GM12878 (cell line): ENCODE results near the gene MDC1. TPM values are rescaled to one million over a fixed set of nuclear protein-coding genes. Genes with fewer than 3 reads are reported as not detected.

Source experiments
- ATAC-seq: fragments of 200-7000 bp; cut with Tn5 transposase; 3 replicates; pipeline ENCODE4 v1.9.1; 2020; ENCODE audit warnings: mild to moderate bottlenecking, moderate library complexity
- BruUV-seq: library from RNA; stranded (reverse); fragments of 400-500 nt; replicated peaks from 2 replicates; lab custom pipeline; 2021; lab: Mats Ljungman, UMichigan
- CTCF ChIA-PET: fragments of 300-600 bp; sonication (Branson Sonifier 250); formaldehyde crosslinking; extraction: SDS; loops from one replicate; lab custom pipeline; 2021; ENCODE audit warnings: inconsistent platforms; lab: Yijun Ruan, JAX
- POLR2A ChIA-PET: fragments of 350-600 bp; formaldehyde crosslinking; extraction: SDS; loops from one replicate; lab custom pipeline; 2021; ENCODE audit warnings: inconsistent platforms; lab: Charles Lee
- RAD21 ChIA-PET: fragments of 300-600 bp; sonication (Branson Sonifier 250); formaldehyde crosslinking; loops from one replicate; lab custom pipeline; 2023; ENCODE audit warnings: antibody characterized with exemption; ENCODE audit not compliant: unreplicated experiment; lab: Charles Lee
- SMC1A ChIA-PET: fragments of 300-600 bp; sonication (Branson Sonifier 250); formaldehyde crosslinking; loops from one replicate; lab custom pipeline; 2023; ENCODE audit not compliant: unreplicated experiment, uncharacterized antibody; lab: Charles Lee
- DNase-seq: peaks from one replicate; pipeline ENCODE4 v3.0.0-alpha.2; 2011; ENCODE audit warnings: low read depth, low spot score
- FAIRE-seq: peaks from 3 replicates; lab custom pipeline; 2011; peaks lifted over from hg19 to GRCh38; lab: Jason Lieb, UNC
- H2AFZ ChIP-seq: 2 replicates; pipeline ENCODE4 v1.6.0; 2011; ENCODE audit warnings: low read depth, low read length, control low read depth; ENCODE audit not compliant: control insufficient read depth
- H3K27ac ChIP-seq: 2 replicates; pipeline ENCODE4 v1.5.1; 2011; ENCODE audit warnings: control low read depth; ENCODE audit not compliant: control insufficient read depth, insufficient read depth
- H3K27me3 ChIP-seq, 2 experiments: replicated peaks in 1 of 2; 2 replicates each; pipeline versions ENCODE4 v1.6.0 to v1.6.1; 2011; ENCODE audit warnings: low read length in 1 of 2; ENCODE audit not compliant: control insufficient read depth in 2 of 2, insufficient read depth in 2 of 2
- H3K36me3 ChIP-seq, 2 experiments: 2 replicates each; pipeline ENCODE4 v1.5.1; 2011; ENCODE audit warnings: low read length in 1 of 2; ENCODE audit not compliant: control insufficient read depth in 2 of 2, insufficient read depth in 2 of 2
- H3K4me1 ChIP-seq: 2 replicates; pipeline ENCODE4 v1.6.1; 2011; ENCODE audit warnings: mild to moderate bottlenecking, low read length, moderate library complexity, mixed read lengths; ENCODE audit not compliant: control insufficient read depth, insufficient read depth
- H3K4me2 ChIP-seq: 2 replicates; pipeline ENCODE4 v1.6.0; 2011; ENCODE audit warnings: control low read depth; ENCODE audit not compliant: control insufficient read depth, insufficient read depth
- H3K4me3 ChIP-seq: fragments of 200-600 bp; sonication (generic); 2 replicates; pipeline ENCODE4 v1.5.1; 2016
- H3K79me2 ChIP-seq: 2 replicates; pipeline ENCODE4 v1.6.0; 2011; ENCODE audit warnings: low read length; ENCODE audit not compliant: control insufficient read depth, insufficient read depth
- H3K9ac ChIP-seq: 2 replicates; pipeline ENCODE4 v1.8.0; 2011; ENCODE audit warnings: low read length, control low read depth, mixed read lengths; ENCODE audit not compliant: control insufficient read depth, insufficient read depth
- H3K9me3 ChIP-seq: replicated peaks from 3 replicates; pipeline ENCODE4 v1.5.1; 2011; ENCODE audit warnings: mild to moderate bottlenecking, low read length; ENCODE audit not compliant: control insufficient read depth, insufficient read depth
- H4K20me1 ChIP-seq: 2 replicates; pipeline ENCODE4 v1.6.0; 2011; ENCODE audit not compliant: control insufficient read depth, insufficient read depth
- E2F8 ChIP-seq: fragments of 450-650 bp; IDR thresholded peaks from 2 replicates; pipeline ENCODE4 v1.6.1; 2018; ENCODE audit warnings: mild to moderate bottlenecking, low read depth, moderate library complexity; ENCODE audit not compliant: partially characterized antibody
- RELA ChIP-seq: fragments of 450-650 bp; IDR thresholded peaks from 2 replicates; pipeline ENCODE4 v1.8.0; 2014; ENCODE audit warnings: borderline replicate concordance; ENCODE audit not compliant: partially characterized antibody
- SMAD1 ChIP-seq: fragments of 450-650 bp; IDR thresholded peaks from 2 replicates; pipeline ENCODE4 v1.6.1; 2018; ENCODE audit warnings: mild to moderate bottlenecking, low read depth; ENCODE audit not compliant: partially characterized antibody
- STAT1 ChIP-seq: fragments of 450-650 bp; conservative IDR thresholded peaks from 2 replicates; pipeline ENCODE4 v1.6.1; 2014; ENCODE audit warnings: antibody characterized with exemption, mild to moderate bottlenecking
- TARDBP ChIP-seq: IDR thresholded peaks from 2 replicates; pipeline ENCODE4 v1.6.1; 2016; ENCODE audit warnings: borderline replicate concordance
- USF1 ChIP-seq: IDR thresholded peaks from 2 replicates; pipeline ENCODE4 v1.6.1; 2011; ENCODE audit warnings: borderline replicate concordance, low read depth, mild to moderate bottlenecking, moderate library complexity, mixed read lengths, low read length; ENCODE audit not compliant: insufficient read depth; ENCODE audit errors: extremely low read length
- YBX1 ChIP-seq: fragments of 450-650 bp; IDR thresholded peaks from 2 replicates; pipeline ENCODE4 v1.6.1; 2016; ENCODE audit warnings: antibody characterized with exemption
- WGBS: methylation state at CpG from one replicate; pipeline ENCODE4 v1.1.6; 2016; ENCODE audit warnings: low lambda C conversion rate; ENCODE audit not compliant: insufficient replicate concordance, insufficient coverage; ENCODE audit errors: missing lambda C conversion rate; 5-methylcytosine and 5-hydroxymethylcytosine counted together
- in situ Hi-C: fragments of 300-500 bp; cut with MboI; formaldehyde crosslinking; loops from 9 replicates; pipeline ENCODE4 v1.14.3; 2018; ENCODE audit warnings: mixed read lengths
- intact Hi-C: fragments of 100-400 bp; cut with micrococcal nuclease; formaldehyde crosslinking; loops from one replicate; pipeline ENCODE4 v1.14.2; 2022; ENCODE audit not compliant: unreplicated experiment
- polyA plus RNA-seq, 11 experiments: library from polyadenylated mRNA; depleted of rRNA in 4 of 11; unstranded in 6 of 11; stranded (reverse) in 5 of 11; fragments of >200 nt; fragmentation: Nextera tagmentation in 4 of 11; fragmentation: Illumina TruSeq in 1 of 11; extraction: Ambion mirVana in 4 of 11; extraction: Trizol in 1 of 11; gene quantifications; 1 replicate in 1 of 11; 2 replicates in 10 of 11; pipeline versions ENCODE4 v1.2.1 to v1.2.3, GENCODE V29; 2011 to 2016; ENCODE audit warnings: inconsistent platforms in 2 of 11, missing spikeins in 2 of 11, low read depth in 1 of 11
- total RNA-seq, 4 experiments: library from RNA; depleted of rRNA in 3 of 4; stranded (reverse); fragments of >200 nt in 3 of 4; fragmentation: Illumina TruSeq in 1 of 4; extraction: Trizol in 1 of 4; gene quantifications; 2 replicates each; pipeline versions ENCODE4 v1.2.1 to v1.2.3, GENCODE V29; 2013 to 2021

Gene MDC1
- total and polyA plus RNA-seq, 10 of the 15 experiments (the other 5 are each of a cell fraction or from before 2014, with no cell fraction given) = 5.1 to 62.5 (median 22.4) TPM

- ChIA-PET POLR2A (interaction anchor here (0.6 to 11.6 kb wide), 3 partner anchors 24 to 62 kb away, joined by 3 to 200 read pairs (median 167); partner anchors contain the start of gene NRM), CTCF (interaction anchor here (22.7 kb wide), 1 partner anchor 33 kb away, joined by 487 read pairs; no protein-coding TSS in a partner anchor), RAD21 (interaction anchor here (8.8 kb wide), 1 partner anchor 24 kb away, joined by 114 read pairs; the partner anchor contains the start of gene NRM), SMC1A (interaction anchor here (1.0 to 6.8 kb wide), 3 partner anchors 13 to 32 kb away, joined by 3 to 73 read pairs (median 3); partner anchors contain the start of gene NRM)
- peaks cover 29% of the 10 kb centered on the region for H3K79me2 ChIP-seq
- H3K9ac ChIP-seq = no peak overlapping the region
- in situ Hi-C loops (no loop called here), intact Hi-C loops (no loop called here)
- no peaks in the 10 kb centered on the region for H3K9me3 ChIP-seq
- H3K36me3 ChIP-seq = peaks cover 6 to 7% of the 10 kb centered on the region in 2 experiments; a peak in 3 of 4 replicates
- peaks cover 26% of the 10 kb centered on the region for H3K4me1 ChIP-seq
- no peak overlapping the region for H3K4me2 ChIP-seq
- DNase-seq = no peak
- no peak for FAIRE-seq
- H3K27ac ChIP-seq = no peak overlapping the region
- WGBS = 90% methylated on average over 1 of the region's 1 CpG
- no peaks in the 10 kb centered on the region for H4K20me1 ChIP-seq
- BruUV-seq = no TSS peak
- H3K27me3 ChIP-seq = no peaks in the 10 kb centered on the region
- no peak for TF ChIP-seq STAT1
- TF ChIP-seq E2F8 = no peak
- no peak for TF ChIP-seq SMAD1
- TF ChIP-seq USF1 = no peak
- TF ChIP-seq TARDBP = no peak
- no peak for TF ChIP-seq RELA
- no peak for TF ChIP-seq YBX1
- H2AFZ ChIP-seq = no peak overlapping the region
- no peak for ATAC-seq
- H3K4me3 ChIP-seq = no peak overlapping the region
These were observed 2.8 kb downstream of the MDC1 start for GRCh38 chr6:30714263-30714662.
